HepG2 (cell line): ENCODE data around the gene ZBTB47. TPM values are rescaled to one million over a fixed set of nuclear protein-coding genes. Genes with fewer than 3 reads are reported as not detected.

Source experiments
- CHCHD3 ChIP-seq: sonication (generic); formaldehyde crosslinking; IDR thresholded peaks from 2 replicates; pipeline ENCODE4 v1.8.0; 2022; ENCODE audit warnings: mild to moderate bottlenecking, missing genetic modification reagents, moderate library complexity
- ELF3 ChIP-seq: IDR thresholded peaks from 2 replicates; pipeline ENCODE4 v1.6.1; 2016; ENCODE audit warnings: missing genetic modification reagents, missing compliant biosample characterization
- ERF ChIP-seq: IDR thresholded peaks from 2 replicates; pipeline ENCODE4 v1.6.1; 2018; ENCODE audit warnings: missing biosample characterization, missing genetic modification reagents
- FOXP1 ChIP-seq, 2 experiments: fragments of 450-650 bp in 1 of 2; IDR thresholded peaks; 2 replicates each; pipeline ENCODE4 v1.6.1; 2017 to 2018; ENCODE audit warnings: antibody characterized with exemption in 1 of 2
- KDM2A ChIP-seq: sonication (generic); formaldehyde crosslinking; IDR thresholded peaks from 2 replicates; pipeline ENCODE4 v1.4.0; 2020; ENCODE audit warnings: low read depth, missing genetic modification reagents, borderline replicate concordance
- NR2C2 ChIP-seq: sonication (generic); formaldehyde crosslinking; IDR thresholded peaks from 2 replicates; pipeline ENCODE4 v1.4.0; 2020; ENCODE audit warnings: missing genetic modification reagents, mild to moderate bottlenecking, moderate library complexity, borderline replicate concordance
- REL ChIP-seq: sonication (generic); formaldehyde crosslinking; conservative IDR thresholded peaks from 2 replicates; pipeline ENCODE4 v1.8.0; 2022; ENCODE audit warnings: mild to moderate bottlenecking, missing genetic modification reagents, moderate library complexity
- ZBTB40 ChIP-seq, 2 experiments: fragments of 450-650 bp in 1 of 2; sonication (generic) in 1 of 2; formaldehyde crosslinking in 1 of 2; IDR thresholded peaks; 2 replicates each; pipeline versions ENCODE4 v1.6.1 to v1.8.0; 2016 to 2022; ENCODE audit warnings: antibody characterized with exemption in 1 of 2, mild to moderate bottlenecking in 1 of 2, missing genetic modification reagents in 1 of 2
- ZFY ChIP-seq: sonication (generic); formaldehyde crosslinking; IDR thresholded peaks from 2 replicates; pipeline ENCODE4 v1.4.0; 2020; ENCODE audit warnings: missing genetic modification reagents
- ZNF605 ChIP-seq: sonication (generic); formaldehyde crosslinking; IDR thresholded peaks from 2 replicates; pipeline ENCODE4 v1.8.0; 2022; ENCODE audit warnings: mild to moderate bottlenecking, missing genetic modification reagents
- ZNF644 ChIP-seq: IDR thresholded peaks from 2 replicates; pipeline ENCODE4 v1.6.1; 2016; ENCODE audit warnings: low read depth
- polyA plus RNA-seq, 8 experiments: library from polyadenylated mRNA; depleted of rRNA in 3 of 8; stranded (reverse) in 7 of 8; unstranded in 1 of 8; fragments of >200 nt; fragmentation: Illumina TruSeq in 4 of 8; extraction: Trizol in 4 of 8; gene quantifications; 2 replicates each; pipeline versions ENCODE4 v1.2.1 to v1.2.3, GENCODE V29; 2011 to 2016; ENCODE audit warnings: low read depth in 4 of 8, missing spikeins in 1 of 8, mixed read lengths in 1 of 8; ENCODE audit not compliant: insufficient read depth in 1 of 8
- total RNA-seq, 5 experiments: library from RNA; depleted of rRNA; stranded (reverse); fragments of >200 nt; fragmentation: Illumina TruSeq; extraction: Trizol; gene quantifications; 2 replicates each; pipeline ENCODE4 v1.2.3, GENCODE V29; 2016; ENCODE audit warnings: low read depth in 1 of 5
- TF ChIP-seq, protein P1 (sequence below): sonication (generic); formaldehyde crosslinking; IDR thresholded peaks from 2 replicates; pipeline ENCODE4 v1.4.0; 2020; ENCODE audit warnings: missing genetic modification reagents
- TF ChIP-seq, protein P2 (sequence below): sonication (generic); formaldehyde crosslinking; IDR thresholded peaks from 2 replicates; pipeline ENCODE4 v1.5.0; 2020; ENCODE audit warnings: mild to moderate bottlenecking, missing genetic modification reagents, moderate library complexity
- TF ChIP-seq, protein P3 (sequence below): sonication (generic); formaldehyde crosslinking; IDR thresholded peaks from 2 replicates; pipeline ENCODE4 v1.4.0; 2020; ENCODE audit warnings: missing genetic modification reagents

The ZBTB47 gene
- total and polyA plus RNA-seq, 2 of the 13 experiments (the other 11 are each of a cell fraction or from before 2014, with no cell fraction given): 1.5 to 3.1 TPM

DNA sequence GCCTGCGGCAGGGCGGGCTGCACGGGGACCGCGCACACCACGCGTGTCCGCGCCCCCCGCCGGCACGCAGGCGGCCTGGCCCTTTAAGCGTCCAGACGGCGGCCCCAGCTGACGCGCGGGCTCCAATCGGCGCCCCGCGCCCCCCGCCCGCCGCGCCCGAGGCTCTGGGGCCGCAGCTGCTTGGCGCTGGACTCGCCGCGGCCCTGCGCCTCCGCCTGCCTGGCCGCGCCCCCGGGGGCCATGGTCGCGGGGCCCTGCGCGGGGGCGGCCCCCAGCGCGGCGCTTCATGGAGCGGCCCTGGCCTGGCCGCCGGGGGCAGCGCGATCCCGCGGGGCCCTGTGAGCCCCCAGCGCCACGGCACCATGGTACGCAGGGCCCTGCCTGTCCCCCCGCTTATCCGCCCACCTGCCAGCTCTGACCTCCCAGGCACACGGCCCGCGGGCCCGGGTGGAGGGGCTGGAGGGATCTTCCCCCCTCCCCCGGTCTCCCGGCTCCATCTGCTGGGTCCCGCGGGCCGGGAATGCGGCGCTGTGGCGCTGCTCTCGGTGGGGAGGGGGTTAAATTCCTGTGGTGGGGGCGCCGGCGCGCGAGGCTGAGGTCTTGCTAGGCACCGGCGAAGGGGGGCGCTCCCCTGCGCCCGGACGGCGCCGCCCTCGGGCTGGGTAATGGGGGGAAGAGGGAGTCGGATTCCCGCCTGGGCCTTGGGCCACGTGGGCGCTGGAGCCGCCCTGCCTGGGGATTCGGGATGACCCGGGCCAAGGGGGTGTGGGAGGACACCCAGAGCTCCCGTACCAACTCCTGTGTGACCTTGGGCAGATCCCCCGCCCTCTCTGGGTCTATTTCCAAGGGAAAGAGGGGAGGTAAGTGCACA, 1.1 kb downstream of the ZBTB47 start (continued):
- TF ChIP-seq ZBTB40 (IDR thresholded peaks at IDR 0.05): no peak
- peak; percentile 55 for TF ChIP-seq ZBTB40 (CRISPR knock-in tag; IDR thresholded peaks at IDR 0.05)
- TF ChIP-seq REL (CRISPR knock-in tag): no peak
- peak; percentile 52 for TF ChIP-seq KDM2A (CRISPR knock-in tag)
- 0 out of 2 replicates have a peak, but pooled peaks have one; percentile 21 for TF ChIP-seq ELF3
- TF ChIP-seq, protein P1, sequence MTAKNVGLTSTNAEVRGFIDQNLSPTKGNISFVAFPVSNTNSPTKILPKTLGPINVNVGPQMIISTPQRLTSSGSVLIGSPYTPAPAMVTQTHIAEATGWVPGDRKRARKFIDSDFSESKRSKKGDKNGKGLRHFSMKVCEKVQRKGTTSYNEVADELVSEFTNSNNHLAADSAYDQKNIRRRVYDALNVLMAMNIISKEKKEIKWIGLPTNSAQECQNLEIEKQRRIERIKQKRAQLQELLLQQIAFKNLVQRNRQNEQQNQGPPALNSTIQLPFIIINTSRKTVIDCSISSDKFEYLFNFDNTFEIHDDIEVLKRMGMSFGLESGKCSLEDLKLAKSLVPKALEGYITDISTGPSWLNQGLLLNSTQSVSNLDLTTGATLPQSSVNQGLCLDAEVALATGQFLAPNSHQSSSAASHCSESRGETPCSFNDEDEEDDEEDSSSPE (CRISPR knock-in tag): peak; percentile 88
- peak; percentile 34 for TF ChIP-seq NR2C2 (CRISPR knock-in tag)
- peak; percentile 56; the same call in 1 of the 2 replicates for TF ChIP-seq ZFY (CRISPR knock-in tag)
- no peak for TF ChIP-seq FOXP1 (IDR thresholded peaks at IDR 0.05)
- no peak for TF ChIP-seq FOXP1 (CRISPR knock-in tag; IDR thresholded peaks at IDR 0.05)
- TF ChIP-seq, protein P2, sequence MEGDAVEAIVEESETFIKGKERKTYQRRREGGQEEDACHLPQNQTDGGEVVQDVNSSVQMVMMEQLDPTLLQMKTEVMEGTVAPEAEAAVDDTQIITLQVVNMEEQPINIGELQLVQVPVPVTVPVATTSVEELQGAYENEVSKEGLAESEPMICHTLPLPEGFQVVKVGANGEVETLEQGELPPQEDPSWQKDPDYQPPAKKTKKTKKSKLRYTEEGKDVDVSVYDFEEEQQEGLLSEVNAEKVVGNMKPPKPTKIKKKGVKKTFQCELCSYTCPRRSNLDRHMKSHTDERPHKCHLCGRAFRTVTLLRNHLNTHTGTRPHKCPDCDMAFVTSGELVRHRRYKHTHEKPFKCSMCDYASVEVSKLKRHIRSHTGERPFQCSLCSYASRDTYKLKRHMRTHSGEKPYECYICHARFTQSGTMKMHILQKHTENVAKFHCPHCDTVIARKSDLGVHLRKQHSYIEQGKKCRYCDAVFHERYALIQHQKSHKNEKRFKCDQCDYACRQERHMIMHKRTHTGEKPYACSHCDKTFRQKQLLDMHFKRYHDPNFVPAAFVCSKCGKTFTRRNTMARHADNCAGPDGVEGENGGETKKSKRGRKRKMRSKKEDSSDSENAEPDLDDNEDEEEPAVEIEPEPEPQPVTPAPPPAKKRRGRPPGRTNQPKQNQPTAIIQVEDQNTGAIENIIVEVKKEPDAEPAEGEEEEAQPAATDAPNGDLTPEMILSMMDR (CRISPR knock-in tag): peak; percentile 65
- 0 out of 2 replicates have a peak, but pooled peaks have one; percentile 75 for TF ChIP-seq ZNF605 (CRISPR knock-in tag)
- TF ChIP-seq, protein P3, sequence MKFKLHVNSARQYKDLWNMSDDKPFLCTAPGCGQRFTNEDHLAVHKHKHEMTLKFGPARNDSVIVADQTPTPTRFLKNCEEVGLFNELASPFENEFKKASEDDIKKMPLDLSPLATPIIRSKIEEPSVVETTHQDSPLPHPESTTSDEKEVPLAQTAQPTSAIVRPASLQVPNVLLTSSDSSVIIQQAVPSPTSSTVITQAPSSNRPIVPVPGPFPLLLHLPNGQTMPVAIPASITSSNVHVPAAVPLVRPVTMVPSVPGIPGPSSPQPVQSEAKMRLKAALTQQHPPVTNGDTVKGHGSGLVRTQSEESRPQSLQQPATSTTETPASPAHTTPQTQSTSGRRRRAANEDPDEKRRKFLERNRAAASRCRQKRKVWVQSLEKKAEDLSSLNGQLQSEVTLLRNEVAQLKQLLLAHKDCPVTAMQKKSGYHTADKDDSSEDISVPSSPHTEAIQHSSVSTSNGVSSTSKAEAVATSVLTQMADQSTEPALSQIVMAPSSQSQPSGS (CRISPR knock-in tag): peak; percentile 24; the same call in 1 of the 2 replicates
- peak; percentile 79 for TF ChIP-seq CHCHD3 (CRISPR knock-in tag)
- 0 out of 2 replicates have a peak, but pooled peaks have one; percentile 9 for TF ChIP-seq ZNF644 (CRISPR knock-in tag)
- TF ChIP-seq ERF (CRISPR knock-in tag): no peak
